ENCODE results near the gene ZCCHC2.

ZCCHC2 gene

GRCh38 chr18:62522504-62523254, at the start of gene ZCCHC2:
TSS of gene ZCCHC2 (plus strand) at chr18:62523025. CDS start at chr18:62523425, 400 bp downstream.
- DNase-seq: peak; percentile 98

GRCh38 chr18:62479574-62479973, 43.3 kb upstream of the ZCCHC2 start:
- no peak for DNase-seq

GRCh38 chr18:62480927-62481326, 41.9 kb upstream of the ZCCHC2 start:
- no peak for DNase-seq

- no peak for DNase-seq
Measured at GRCh38 chr18:62484941-62485340, 37.9 kb upstream of the ZCCHC2 start.

- no peak for DNase-seq
Measured at GRCh38 chr18:62485684-62486083, 37.1 kb upstream of the ZCCHC2 start.

- DNase-seq: no peak
Measured at GRCh38 chr18:62486290-62486964, 36.4 kb upstream of the ZCCHC2 start.

- no peak for DNase-seq
Measured at GRCh38 chr18:62487161-62487560, 35.7 kb upstream of the ZCCHC2 start.

GRCh38 chr18:62490967-62491695, 31.7 kb upstream of the ZCCHC2 start:
- no peak for DNase-seq

GRCh38 chr18:62493033-62493862, 29.6 kb upstream of the ZCCHC2 start:
- no peak for DNase-seq

GRCh38 chr18:62494764-62495163, 28.1 kb upstream of the ZCCHC2 start:
- DNase-seq: no peak

- no peak for DNase-seq
Measured at GRCh38 chr18:62496262-62496661, 26.6 kb upstream of the ZCCHC2 start.

GRCh38 chr18:62497190-62497772, 25.5 kb upstream of the ZCCHC2 start:
- no peak for DNase-seq

- DNase-seq: no peak
Measured at GRCh38 chr18:62498616-62499262, 24.1 kb upstream of the ZCCHC2 start.

- no peak for DNase-seq
Measured at GRCh38 chr18:62499263-62499650, 23.6 kb upstream of the ZCCHC2 start.

GRCh38 chr18:62500174-62500573, 22.7 kb upstream of the ZCCHC2 start:
- no peak for DNase-seq

- DNase-seq: no peak
Measured at GRCh38 chr18:62500966-62501591, 21.7 kb upstream of the ZCCHC2 start.

GRCh38 chr18:62505669-62506494, 16.9 kb upstream of the ZCCHC2 start:
- peak; percentile 15 for DNase-seq

GRCh38 chr18:62506495-62507143, 16.2 kb upstream of the ZCCHC2 start:
- no peak for DNase-seq

- no peak for DNase-seq
Measured at GRCh38 chr18:62509779-62510178, 13.0 kb upstream of the ZCCHC2 start.

- DNase-seq: no peak
Measured at GRCh38 chr18:62510789-62511188, 12.0 kb upstream of the ZCCHC2 start.

Data from stimulated activated CD4-positive, alpha-beta T cell treated with anti-CD3 and anti-CD28 coated beads, Interleukin-12 subunit alpha, Interleukin-12 subunit beta, amount 100 ng/mL, for 4 hours (primary cell).